ENCODE results near the gene PTPRN2.
"Not testable (repeated sequence)": the region's sequence is repeated elsewhere in the genome, so short reads cannot be mapped to it uniquely, and the experiment has no call there.

The PTPRN2 gene

DNA sequence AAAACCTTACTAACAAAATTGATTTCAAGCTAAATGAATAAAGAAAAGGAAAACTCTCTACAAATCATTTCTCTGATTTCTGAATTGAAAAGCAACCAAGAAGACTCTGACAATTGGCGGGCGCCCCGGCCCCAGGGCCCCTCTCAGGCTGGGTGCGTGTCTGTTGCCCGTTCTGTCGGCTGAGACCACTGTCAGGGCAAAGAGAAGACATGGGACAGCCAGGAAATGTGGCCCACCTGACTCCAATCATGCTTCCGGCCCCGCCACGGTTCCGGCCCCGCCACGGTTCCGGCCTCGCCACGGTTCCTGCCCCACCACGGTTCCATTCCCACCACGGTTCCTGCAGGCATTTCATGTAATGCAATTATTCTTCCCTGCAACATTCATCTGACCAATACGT, 115.9 kb downstream of the PTPRN2 start:
- TF ChIP-seq POLR2A (IDR thresholded peaks at IDR 0.05; ENCODE audit: low read depth, low read length): no peak
- no peak for DNase-seq (ENCODE audit: insufficient read length, low spot score)
- no peak for FAIRE-seq

DNA sequence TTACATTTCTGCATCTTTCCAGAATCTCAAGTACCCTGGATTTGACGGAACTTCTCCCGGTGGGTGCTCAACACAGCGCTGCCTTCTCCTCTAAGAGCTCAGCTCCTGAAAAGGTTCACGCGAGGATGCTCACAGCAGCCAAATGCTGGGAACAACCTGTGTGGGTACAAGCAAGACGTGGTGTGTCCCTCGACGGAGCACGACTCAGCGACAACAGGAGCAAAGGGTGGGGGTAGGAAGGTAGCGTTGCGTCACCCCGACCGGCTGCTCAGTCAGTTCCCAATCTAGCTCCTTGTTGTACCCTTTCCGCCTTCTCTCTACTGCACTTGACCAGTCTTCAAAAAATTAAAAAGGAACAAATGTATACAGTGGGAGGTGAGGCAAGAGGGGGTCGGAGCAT, 117.3 kb downstream of the PTPRN2 start:
- DNase-seq (ENCODE audit: insufficient read length, low spot score) (no peak), FAIRE-seq (no peak)
- no peak for TF ChIP-seq POLR2A (IDR thresholded peaks at IDR 0.05; ENCODE audit: low read depth, low read length)

DNA sequence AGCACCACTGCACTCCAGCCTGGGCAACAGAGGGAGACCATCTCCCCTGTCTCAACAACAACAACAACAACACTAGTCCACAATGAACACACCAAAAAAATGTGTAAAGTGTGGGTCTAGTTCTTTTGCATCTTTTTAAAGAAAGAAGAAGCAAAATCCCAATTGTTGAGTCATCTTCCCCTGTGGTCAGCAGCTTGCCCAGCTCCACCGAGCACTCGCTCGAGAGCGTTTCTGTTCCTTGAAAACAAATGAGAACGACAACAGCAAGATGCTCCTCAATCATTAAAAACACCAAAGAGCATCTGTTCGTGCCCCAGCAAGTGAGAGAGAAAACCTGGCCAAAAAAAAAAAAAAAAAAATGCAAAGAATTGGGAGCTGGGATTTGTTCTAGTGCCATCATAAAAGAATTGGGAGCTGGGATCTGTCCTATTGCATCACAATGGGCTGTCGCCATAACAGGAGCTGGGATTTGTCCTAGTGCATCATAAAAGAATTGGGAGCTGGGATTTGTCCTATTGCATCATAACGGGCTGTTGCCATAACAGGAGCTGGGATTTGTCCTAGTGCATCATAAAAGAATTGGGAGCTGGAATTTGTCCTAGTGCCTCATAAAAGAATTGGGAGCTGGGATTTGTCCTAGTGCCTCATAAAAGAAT, 118.1 kb downstream of the PTPRN2 start:
- DNase-seq (ENCODE audit: insufficient read length, low spot score): no peak
- no peak for FAIRE-seq
- TF ChIP-seq POLR2A (IDR thresholded peaks at IDR 0.05; ENCODE audit: low read depth, low read length): no peak

DNA sequence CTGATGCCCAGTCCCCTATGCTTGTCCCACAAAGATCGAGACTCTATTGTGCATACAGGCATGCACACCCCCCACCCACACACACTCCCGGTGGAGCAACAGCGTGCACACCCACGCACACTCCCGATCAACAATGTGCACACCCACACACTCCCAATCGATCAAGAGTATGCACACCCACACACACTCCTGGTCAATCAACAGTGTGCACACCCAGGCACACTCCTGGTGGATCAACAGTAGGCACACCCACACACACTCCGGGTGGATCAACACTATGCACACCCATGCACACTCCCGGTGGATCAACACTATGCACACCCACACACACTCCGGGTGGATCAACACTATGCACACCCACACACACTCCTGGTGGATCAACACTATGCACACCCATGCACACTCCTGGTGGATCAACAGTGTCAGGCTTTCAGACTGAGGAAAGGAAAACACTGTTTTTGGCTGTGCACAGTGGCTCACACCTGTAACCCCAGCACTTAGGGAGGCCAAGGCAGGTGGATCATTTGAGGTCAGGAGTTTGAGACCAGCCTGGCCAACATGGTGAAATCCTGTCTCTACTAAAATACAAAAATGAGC, 118.8 kb downstream of the PTPRN2 start:
- FAIRE-seq (no peak), DNase-seq (ENCODE audit: insufficient read length, low spot score) (no peak)
- TF ChIP-seq POLR2A (IDR thresholded peaks at IDR 0.05; ENCODE audit: low read depth, low read length): no peak

DNA sequence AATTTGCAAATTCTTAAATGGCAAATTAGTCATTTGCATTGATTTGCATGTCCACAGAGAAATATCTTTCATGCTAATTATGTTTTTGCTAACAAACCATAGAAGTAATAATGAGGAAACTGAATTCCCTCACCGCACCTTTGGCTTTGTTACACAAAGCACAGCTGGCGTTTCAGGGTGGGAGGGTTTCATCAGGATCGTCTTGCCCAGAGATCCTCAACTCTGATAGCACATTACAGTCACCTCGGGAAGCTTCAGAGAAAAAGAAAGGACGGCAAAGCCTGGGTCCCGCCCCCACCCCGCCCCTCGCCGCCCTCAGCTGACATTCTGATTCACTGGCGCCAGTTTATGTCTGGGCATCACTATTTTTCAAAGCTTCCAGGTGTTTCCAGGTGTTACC, 119.4 kb downstream of the PTPRN2 start:
- FAIRE-seq (no peak), DNase-seq (ENCODE audit: insufficient read length, low spot score) (no peak)
- TF ChIP-seq POLR2A (IDR thresholded peaks at IDR 0.05; ENCODE audit: low read depth, low read length): no peak

DNA sequence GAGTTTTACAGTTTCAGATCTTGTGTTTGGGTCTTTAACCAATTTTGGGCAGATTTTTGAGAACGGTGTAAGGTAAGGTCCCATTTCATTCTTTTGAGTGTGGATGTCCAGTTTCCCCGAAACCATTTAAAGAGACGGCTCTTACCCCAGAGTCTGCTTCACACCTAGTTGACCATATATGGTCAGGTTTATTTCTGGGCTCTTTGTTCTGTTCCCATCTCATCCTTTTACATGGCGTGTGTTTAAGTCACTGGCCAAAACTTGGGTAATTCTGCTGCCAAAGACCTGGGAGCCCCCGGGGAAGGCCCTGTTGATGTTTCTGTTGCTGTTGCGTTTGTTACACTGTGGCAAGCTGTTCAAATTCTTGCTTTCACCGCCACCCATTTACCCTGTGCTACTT, 120.1 kb downstream of the PTPRN2 start:
- DNase-seq (ENCODE audit: insufficient read length, low spot score): no peak
- FAIRE-seq: no peak
- TF ChIP-seq POLR2A (IDR thresholded peaks at IDR 0.05; ENCODE audit: low read depth, low read length): no peak

DNA sequence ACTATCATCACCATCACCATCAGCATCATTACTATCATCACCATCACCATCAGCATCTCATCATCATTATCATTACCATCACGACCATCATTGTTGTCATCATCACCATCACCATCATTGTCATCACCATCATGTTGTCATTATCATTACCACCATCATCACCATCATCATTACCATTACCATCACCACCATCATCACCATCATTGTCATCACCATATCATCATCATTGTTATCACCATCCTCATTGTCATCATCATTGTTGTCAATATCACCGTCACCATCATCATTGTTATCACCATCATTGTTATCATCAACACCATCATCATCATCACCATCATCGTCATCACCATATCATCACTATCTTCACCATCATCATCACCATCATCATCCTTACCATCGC, 124.3 kb downstream of the PTPRN2 start:
- no peak for DNase-seq (ENCODE audit: insufficient read length, low spot score)
- no peak for FAIRE-seq
- no peak for TF ChIP-seq POLR2A (IDR thresholded peaks at IDR 0.05; ENCODE audit: low read depth, low read length)

DNA sequence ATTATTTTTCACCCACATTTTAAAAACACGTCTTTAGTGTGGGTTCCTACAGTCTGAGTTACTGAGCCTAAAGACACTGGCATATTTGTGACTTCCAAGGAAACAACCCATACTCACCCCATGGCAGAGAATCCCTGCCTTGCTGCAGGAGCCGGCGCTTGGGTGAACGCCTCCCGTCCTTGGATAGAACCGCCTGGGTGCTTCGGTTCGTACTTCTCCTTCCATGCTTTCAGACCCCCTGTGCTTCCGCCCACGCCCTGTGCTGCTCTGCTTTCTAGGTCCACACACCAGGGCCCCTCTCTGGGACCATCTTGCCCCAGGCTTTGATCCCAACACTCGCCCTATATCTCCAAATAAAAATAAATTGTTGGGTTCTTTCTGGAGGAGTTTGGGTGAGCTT, 125.8 kb downstream of the PTPRN2 start:
- DNase-seq (ENCODE audit: insufficient read length, low spot score) (no peak), FAIRE-seq (no peak)
- no peak for TF ChIP-seq POLR2A (IDR thresholded peaks at IDR 0.05; ENCODE audit: low read depth, low read length)

DNA sequence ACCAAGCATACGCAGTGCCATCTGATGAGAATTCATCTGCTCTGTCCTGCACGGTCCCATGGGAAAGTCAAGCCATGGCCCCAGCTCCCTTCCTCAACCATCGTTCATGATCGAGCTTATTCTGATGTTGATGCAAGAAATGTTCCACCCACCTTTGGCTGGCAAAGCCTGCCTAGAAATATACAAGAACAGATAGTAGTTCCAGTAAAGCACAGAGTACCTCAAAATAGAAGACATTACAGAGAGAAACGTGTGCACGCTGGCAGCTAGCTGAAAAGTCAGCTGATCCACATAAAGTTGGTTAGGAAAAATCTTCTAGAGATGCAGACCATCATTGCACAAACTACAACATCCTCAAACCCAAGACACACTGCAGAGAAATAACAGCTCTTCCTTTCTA, 127.0 kb downstream of the PTPRN2 start:
- no peak for TF ChIP-seq POLR2A (IDR thresholded peaks at IDR 0.05; ENCODE audit: low read depth, low read length)
- FAIRE-seq: no peak
- no peak for DNase-seq (ENCODE audit: insufficient read length, low spot score)

DNA sequence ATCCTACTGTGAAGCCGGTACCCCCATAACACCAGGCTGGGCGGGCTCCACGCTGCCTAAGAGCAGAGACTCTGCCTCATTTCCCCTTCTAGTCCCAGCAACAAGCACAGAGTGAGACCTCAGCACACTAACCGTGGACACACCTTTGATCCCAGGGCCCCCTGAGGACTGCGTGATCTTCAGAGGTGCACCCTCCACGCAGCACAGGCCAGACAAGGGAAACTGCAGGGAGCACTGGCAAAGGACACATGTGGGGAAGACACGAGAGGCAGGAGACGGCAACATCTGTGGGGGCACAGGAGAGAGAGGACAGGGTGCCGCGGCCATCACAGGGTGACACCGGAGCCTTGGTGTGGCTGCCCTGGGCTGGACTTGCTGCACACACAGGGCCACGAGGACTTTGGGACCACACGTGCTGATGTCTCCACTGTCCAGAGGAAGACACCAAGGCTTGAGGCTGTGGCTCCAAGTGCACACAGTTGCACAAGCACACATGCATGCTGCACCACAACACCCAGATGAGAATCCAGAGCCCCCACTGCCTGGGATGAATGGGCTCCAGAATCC, 128.8 kb downstream of the PTPRN2 start:
- no peak for DNase-seq (ENCODE audit: insufficient read length, low spot score)
- FAIRE-seq: no peak
- TF ChIP-seq POLR2A (IDR thresholded peaks at IDR 0.05; ENCODE audit: low read depth, low read length): no peak

DNA sequence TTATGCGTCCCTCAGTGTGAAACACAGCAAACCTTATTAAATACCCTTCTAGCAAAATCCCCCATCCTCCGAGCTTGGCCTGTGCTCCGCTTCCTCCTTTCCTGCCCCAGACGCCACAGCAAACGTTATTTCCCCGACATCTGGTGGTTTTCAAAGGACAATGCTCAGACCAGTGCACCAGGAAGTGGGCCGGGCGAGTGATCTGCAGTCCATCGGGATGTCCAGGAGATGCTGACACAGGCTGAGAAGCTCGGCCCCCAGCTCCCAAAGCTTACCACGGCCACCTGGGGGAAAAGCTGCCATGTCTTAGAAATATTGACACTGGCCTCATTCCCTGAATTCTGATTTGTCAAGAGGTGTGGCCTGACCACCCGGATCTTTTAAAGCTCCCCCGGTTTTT, 129.5 kb downstream of the PTPRN2 start:
- TF ChIP-seq POLR2A (IDR thresholded peaks at IDR 0.05; ENCODE audit: low read depth, low read length): no peak
- FAIRE-seq (no peak), DNase-seq (ENCODE audit: insufficient read length, low spot score) (no peak)

DNA sequence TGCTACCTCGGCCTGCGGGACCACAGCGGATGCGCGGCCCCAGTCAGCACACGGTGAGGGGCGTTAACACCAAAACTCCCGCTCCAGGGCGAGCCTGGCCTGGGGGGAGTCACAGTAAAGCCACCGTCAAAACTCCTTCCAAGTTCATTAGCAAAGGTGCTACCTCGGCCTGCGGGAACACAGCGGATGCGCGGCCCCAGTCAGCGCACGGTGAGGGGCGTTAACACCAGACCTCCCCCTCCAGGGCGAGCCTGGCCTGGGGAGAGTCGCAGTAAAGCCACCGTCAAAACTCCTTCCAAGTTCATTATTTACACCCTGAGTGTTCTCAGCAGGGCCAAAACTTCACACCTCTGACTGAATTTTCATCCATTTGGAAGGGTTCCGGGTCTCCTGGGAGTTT, 130.0 kb downstream of the PTPRN2 start:
- DNase-seq (ENCODE audit: insufficient read length, low spot score); FAIRE-seq: not testable (repeated sequence)

DNA sequence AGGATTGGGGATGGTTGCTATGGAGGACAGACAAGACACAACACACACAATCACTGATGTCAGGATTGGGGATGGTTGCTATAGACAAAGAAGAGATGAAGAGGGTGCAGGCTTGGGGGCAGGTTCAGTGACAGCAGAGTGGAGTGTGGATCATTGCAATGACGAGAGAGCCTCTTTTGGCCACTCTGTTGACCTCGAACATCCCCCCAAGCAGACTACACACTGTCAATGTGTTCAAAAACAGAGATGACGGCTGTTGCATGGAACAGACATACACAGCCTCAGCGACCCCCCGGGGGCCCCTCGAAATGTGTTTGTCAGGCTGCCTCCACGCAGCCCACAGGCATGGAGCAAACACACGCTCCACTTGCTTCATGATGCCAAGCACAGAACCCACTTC, 133.0 kb downstream of the PTPRN2 start:
- no peak for FAIRE-seq
- no peak for TF ChIP-seq POLR2A (IDR thresholded peaks at IDR 0.05; ENCODE audit: low read depth, low read length)
- DNase-seq (ENCODE audit: insufficient read length, low spot score): no peak

DNA sequence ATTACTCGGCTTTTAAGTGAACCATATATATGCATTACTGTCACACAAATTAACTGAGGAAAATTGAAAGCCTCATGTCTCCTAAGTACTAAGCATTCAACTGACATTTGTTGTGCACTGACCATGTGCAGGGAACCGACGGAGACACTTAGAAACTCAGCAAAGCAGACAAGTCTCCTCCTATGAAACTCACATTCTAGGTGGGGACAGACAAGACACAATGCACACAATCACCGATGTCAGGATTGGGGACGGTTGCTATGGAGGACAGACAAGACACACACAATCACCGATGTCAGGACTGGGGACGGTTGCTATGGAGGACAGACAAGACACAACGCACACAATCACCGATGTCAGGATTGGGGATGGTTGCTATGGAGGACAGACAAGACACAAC, 134.0 kb downstream of the PTPRN2 start:
- no peak for DNase-seq (ENCODE audit: insufficient read length, low spot score)
- TF ChIP-seq POLR2A (IDR thresholded peaks at IDR 0.05; ENCODE audit: low read depth, low read length): no peak
- no peak for FAIRE-seq

DNA sequence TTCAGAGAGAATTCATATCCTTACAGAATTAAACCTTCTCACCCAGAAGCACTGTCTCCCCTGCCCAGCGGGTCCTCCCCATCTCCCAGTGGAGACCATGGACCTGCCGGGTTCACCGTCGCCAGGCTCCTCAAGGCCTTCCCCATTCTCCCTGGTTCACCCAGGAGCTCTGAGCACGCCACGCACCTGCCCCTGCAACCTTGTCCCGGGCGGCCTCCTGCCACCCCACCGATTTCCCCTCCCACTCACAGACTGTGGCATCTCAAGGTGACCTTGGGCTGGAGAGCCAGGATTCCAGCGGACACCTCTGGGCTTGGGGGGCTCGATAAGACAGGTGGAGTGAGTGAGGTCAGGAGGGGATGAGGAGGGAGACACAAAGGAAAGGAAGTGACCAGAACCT, 135.3 kb downstream of the PTPRN2 start:
- no peak for TF ChIP-seq POLR2A (IDR thresholded peaks at IDR 0.05; ENCODE audit: low read depth, low read length)
- DNase-seq (ENCODE audit: insufficient read length, low spot score) (no peak), FAIRE-seq (no peak)
